ENCODE data around the gene SGCE.

Gene SGCE

GRCh38 chr7:94660006-94660405 lies 4.1 kb upstream of the SGCE start:
- DNase-seq (ENCODE audit: low spot score), result no peak

GRCh38 chr7:94658826-94659225 lies 2.9 kb upstream of the SGCE start:
- no peak for DNase-seq (ENCODE audit: low spot score)

- peak; percentile 84 for DNase-seq (ENCODE audit: low spot score)
Measured at GRCh38 chr7:94657771-94658693, 2.1 kb upstream of the SGCE start.

GRCh38 chr7:94656925-94657731 lies 1.2 kb upstream of the SGCE start:
- DNase-seq (ENCODE audit: low spot score), result no peak

- DNase-seq (ENCODE audit: low spot score), result no peak
Measured at GRCh38 chr7:94656658-94656924, 658 bp upstream of the SGCE start.

- DNase-seq (ENCODE audit: low spot score), result no peak
Measured at GRCh38 chr7:94655126-94655847, 646 bp downstream of the SGCE start.

GRCh38 chr7:94654783-94655125 lies 1.2 kb downstream of the SGCE start:
- DNase-seq (ENCODE audit: low spot score), result no peak

GRCh38 chr7:94650147-94651051 lies 5.5 kb downstream of the SGCE start:
- DNase-seq (ENCODE audit: low spot score), result no peak

- no peak for DNase-seq (ENCODE audit: low spot score)
Measured at GRCh38 chr7:94649450-94649849, 6.5 kb downstream of the SGCE start.

- no peak for DNase-seq (ENCODE audit: low spot score)
Measured at GRCh38 chr7:94648731-94649130, 7.2 kb downstream of the SGCE start.

- no peak for DNase-seq (ENCODE audit: low spot score)
Measured at GRCh38 chr7:94647295-94647694, 8.6 kb downstream of the SGCE start.

- DNase-seq (ENCODE audit: low spot score), result peak; percentile 43
Measured at GRCh38 chr7:94643771-94644545, 12.0 kb downstream of the SGCE start.

GRCh38 chr7:94642838-94643653 lies 12.9 kb downstream of the SGCE start:
- no peak for DNase-seq (ENCODE audit: low spot score)

GRCh38 chr7:94639384-94639783 lies 16.5 kb downstream of the SGCE start:
- no peak for DNase-seq (ENCODE audit: low spot score)

- DNase-seq (ENCODE audit: low spot score), result no peak
Measured at GRCh38 chr7:94635687-94636086, 20.2 kb downstream of the SGCE start.

- DNase-seq (ENCODE audit: low spot score), result no peak
Measured at GRCh38 chr7:94634502-94634901, 21.4 kb downstream of the SGCE start.

GRCh38 chr7:94633687-94634086 lies 22.2 kb downstream of the SGCE start:
- no peak for DNase-seq (ENCODE audit: low spot score)

- DNase-seq (ENCODE audit: low spot score), result no peak
Measured at GRCh38 chr7:94633014-94633341, 23.0 kb downstream of the SGCE start.

- peak; percentile 94 for DNase-seq (ENCODE audit: low spot score)
Measured at GRCh38 chr7:94632338-94633013, 23.5 kb downstream of the SGCE start.

- no peak for DNase-seq (ENCODE audit: low spot score)
Measured at GRCh38 chr7:94630855-94631254, 25.1 kb downstream of the SGCE start.

Data from COLO829 (cell line).